Neural progenitor cell (in vitro differentiated cells): ENCODE data around the gene TOMM40. TPM values are rescaled to one million over a fixed set of nuclear protein-coding genes. Genes with fewer than 3 reads are reported as not detected.
"Not testable (repeated sequence)": the region's sequence is repeated elsewhere in the genome, so short reads cannot be mapped to it uniquely, and the experiment has no call there.

Experiments used
- DNase-seq: peaks from one replicate; pipeline ENCODE4 v3.0.0-alpha.2; 2016; ENCODE audit warnings: low spot score
- H2AFZ ChIP-seq: fragments of 200-600 bp; sonication (generic); replicated peaks from 2 replicates; pipeline ENCODE4 v1.6.1; 2016; ENCODE audit warnings: antibody characterized with exemption
- H3F3A ChIP-seq: fragments of 200-600 bp; sonication (generic); 2 replicates; pipeline ENCODE4 v1.6.1; 2016; ENCODE audit warnings: antibody characterized with exemption, low read depth
- H3K27ac ChIP-seq: fragments of 200-600 bp; sonication (generic); 2 replicates; pipeline ENCODE4 v1.5.1; 2016; ENCODE audit warnings: mild to moderate bottlenecking
- H3K27me3 ChIP-seq: fragments of 200-600 bp; sonication (generic); 2 replicates; pipeline ENCODE4 v1.6.1; 2016; ENCODE audit warnings: mild to moderate bottlenecking, moderate library complexity
- H3K36me3 ChIP-seq: fragments of 200-600 bp; sonication (generic); 2 replicates; pipeline ENCODE4 v1.5.1; 2016
- H3K4me1 ChIP-seq: fragments of 200-600 bp; sonication (generic); 2 replicates; pipeline ENCODE4 v1.6.1; 2016; ENCODE audit warnings: mixed run types
- H3K4me2 ChIP-seq: fragments of 200-600 bp; sonication (generic); 2 replicates; pipeline ENCODE4 v1.6.1; 2016
- H3K4me3 ChIP-seq: fragments of 200-600 bp; sonication (generic); 2 replicates; pipeline ENCODE4 v1.5.1; 2016
- H3K79me2 ChIP-seq: fragments of 200-600 bp; sonication (generic); 2 replicates; pipeline ENCODE4 v1.6.1; 2016; ENCODE audit warnings: low read depth
- H3K9ac ChIP-seq: fragments of 200-600 bp; sonication (generic); 2 replicates; pipeline ENCODE4 v1.6.1; 2016
- H3K9me3 ChIP-seq: fragments of 200-600 bp; sonication (generic); 2 replicates; pipeline ENCODE4 v1.5.1; 2016; ENCODE audit warnings: low read depth
- H4K20me1 ChIP-seq: fragments of 200-600 bp; sonication (generic); 2 replicates; pipeline ENCODE4 v1.6.1; 2016; ENCODE audit warnings: low read depth
- H3K27ac Mint-ChIP-seq: 3 replicates; pipeline ENCODE4 v1.8.0; 2021; ENCODE audit warnings: mixed read lengths
- H3K27me3 Mint-ChIP-seq: 2 replicates; pipeline ENCODE4 v1.8.0; 2022; ENCODE audit warnings: low read depth, mild to moderate bottlenecking, inconsistent platforms, moderate library complexity, mixed read lengths; ENCODE audit not compliant: insufficient read depth
- H3K36me3 Mint-ChIP-seq: 3 replicates; pipeline ENCODE4 v1.8.0; 2021; ENCODE audit warnings: mixed read lengths
- H3K4me1 Mint-ChIP-seq: 3 replicates; pipeline ENCODE4 v1.8.0; 2021; ENCODE audit warnings: mixed read lengths
- H3K4me3 Mint-ChIP-seq: 3 replicates; pipeline ENCODE4 v1.8.0; 2021; ENCODE audit warnings: mild to moderate bottlenecking, moderate library complexity, mixed read lengths
- H3K9me3 Mint-ChIP-seq: 3 replicates; pipeline ENCODE4 v1.8.0; 2020; ENCODE audit warnings: mixed read lengths
- EZH2 ChIP-seq: fragments of 200-600 bp; sonication (generic); IDR thresholded peaks from 2 replicates; pipeline ENCODE4 v1.6.1; 2017; ENCODE audit warnings: antibody characterized with exemption, mild to moderate bottlenecking, moderate library complexity
- EZH2phosphoT487 ChIP-seq: fragments of 200-600 bp; sonication (generic); IDR thresholded peaks from 2 replicates; pipeline ENCODE4 v1.6.1; 2017; ENCODE audit warnings: antibody characterized with exemption
- total RNA-seq: library from RNA; depleted of rRNA; stranded (reverse); fragments of >200 nt; gene quantifications from 2 replicates; pipeline ENCODE4 v1.2.3, GENCODE V29; 2015; ENCODE audit warnings: low replicate concordance
- TF ChIP-seq, protein P1 (sequence below): fragments of 200-600 bp; sonication (generic); IDR thresholded peaks from 2 replicates; pipeline ENCODE4 v1.5.1; 2017; ENCODE audit warnings: antibody characterized with exemption, mild to moderate bottlenecking

Gene TOMM40
- total RNA-seq, 1 donor from 2014 or later, result 30.1 TPM

DNA sequence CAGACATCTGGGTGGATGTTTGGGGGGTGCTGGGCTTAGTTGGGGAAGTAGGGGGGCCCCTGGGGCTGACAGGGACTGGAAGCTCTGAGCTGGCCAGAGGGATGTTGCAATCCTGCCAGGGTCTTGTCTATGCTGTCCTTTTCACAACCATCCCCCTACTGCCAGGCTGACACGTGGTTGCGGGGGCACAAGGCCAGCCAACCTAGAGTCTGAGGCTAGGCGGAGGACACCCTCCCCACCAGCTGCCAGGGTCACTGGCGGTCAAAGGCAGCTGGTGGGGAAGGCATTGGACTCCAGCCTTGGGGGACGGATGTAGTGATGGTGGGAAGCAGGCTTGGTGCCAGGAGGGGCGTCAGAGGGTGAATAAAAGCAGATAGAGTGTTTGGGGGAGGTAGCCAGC lies 21.8 kb downstream of the TOMM40 start:
- Mint-ChIP-seq H3K27ac (no peak overlapping the region), H3K27me3 (peaks cover 3% of the 10 kb centered on the region)
- no peak overlapping the region for H3K4me3 ChIP-seq

DNA sequence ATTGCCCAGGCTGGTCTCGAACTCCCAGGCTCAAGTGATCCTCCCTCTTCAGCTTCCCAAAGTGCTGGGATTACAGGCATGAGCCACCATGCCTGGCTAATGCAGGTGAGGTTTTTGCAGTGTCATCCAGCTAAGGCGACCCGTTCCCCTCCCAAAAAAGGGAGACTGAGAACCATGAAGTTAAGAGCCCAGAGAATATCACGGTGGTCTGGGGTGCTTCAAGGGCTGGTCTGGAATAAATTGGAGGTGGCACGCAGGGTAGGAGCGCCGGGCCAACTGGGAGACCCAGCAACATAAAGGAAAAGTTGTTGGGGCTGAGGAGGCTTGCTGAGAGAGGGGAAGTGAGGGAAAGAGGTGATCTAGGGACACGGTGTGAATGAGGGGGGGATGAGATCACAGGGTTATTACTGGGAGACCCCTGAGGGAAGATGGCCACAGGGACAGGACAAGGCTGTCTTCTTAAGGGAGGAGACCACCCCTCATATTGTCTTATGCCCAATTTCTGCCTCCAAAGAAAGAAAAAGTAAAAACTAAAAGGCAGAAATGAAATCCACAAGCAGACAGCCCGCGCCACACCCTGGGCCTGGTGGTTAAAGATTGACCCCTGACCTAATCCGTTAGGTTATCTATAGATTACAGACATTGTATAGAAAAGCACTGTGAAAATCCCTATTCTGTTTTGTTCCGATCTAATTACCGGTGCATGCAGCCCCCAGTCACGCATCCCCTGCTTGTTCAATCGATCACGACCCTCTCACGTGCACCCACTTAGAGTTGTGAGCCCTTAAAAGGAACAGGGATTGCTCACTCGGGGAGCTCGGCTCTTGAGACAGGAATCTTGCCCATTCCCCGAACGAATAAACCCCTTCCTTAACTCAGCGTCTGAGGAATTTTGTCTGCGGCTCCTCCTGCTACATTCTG lies 22.7 kb downstream of the TOMM40 start:
- Histone ChIP-seq H3K4me2 (peak overlapping the region; percentile 78), H3K4me3 (peak overlapping the region; percentile 64)

More for the DNA sequence above, 21.8 kb downstream of the TOMM40 start:
- peaks cover 2% of the 10 kb centered on the region for H4K20me1 ChIP-seq
- H3K27me3 ChIP-seq, result no peaks in the 10 kb centered on the region
- TF ChIP-seq EZH2phosphoT487 (no peak), EZH2 (no peak)
- TF ChIP-seq, protein P1, sequence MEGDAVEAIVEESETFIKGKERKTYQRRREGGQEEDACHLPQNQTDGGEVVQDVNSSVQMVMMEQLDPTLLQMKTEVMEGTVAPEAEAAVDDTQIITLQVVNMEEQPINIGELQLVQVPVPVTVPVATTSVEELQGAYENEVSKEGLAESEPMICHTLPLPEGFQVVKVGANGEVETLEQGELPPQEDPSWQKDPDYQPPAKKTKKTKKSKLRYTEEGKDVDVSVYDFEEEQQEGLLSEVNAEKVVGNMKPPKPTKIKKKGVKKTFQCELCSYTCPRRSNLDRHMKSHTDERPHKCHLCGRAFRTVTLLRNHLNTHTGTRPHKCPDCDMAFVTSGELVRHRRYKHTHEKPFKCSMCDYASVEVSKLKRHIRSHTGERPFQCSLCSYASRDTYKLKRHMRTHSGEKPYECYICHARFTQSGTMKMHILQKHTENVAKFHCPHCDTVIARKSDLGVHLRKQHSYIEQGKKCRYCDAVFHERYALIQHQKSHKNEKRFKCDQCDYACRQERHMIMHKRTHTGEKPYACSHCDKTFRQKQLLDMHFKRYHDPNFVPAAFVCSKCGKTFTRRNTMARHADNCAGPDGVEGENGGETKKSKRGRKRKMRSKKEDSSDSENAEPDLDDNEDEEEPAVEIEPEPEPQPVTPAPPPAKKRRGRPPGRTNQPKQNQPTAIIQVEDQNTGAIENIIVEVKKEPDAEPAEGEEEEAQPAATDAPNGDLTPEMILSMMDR, result no peak
- no peak overlapping the region for H3K9ac ChIP-seq
- DNase-seq, result no peak
- H3K36me3 ChIP-seq, result no peaks in the 10 kb centered on the region
- Mint-ChIP-seq H3K36me3 (peaks cover 2% of the 10 kb centered on the region), H3K4me1 (peaks cover 27% of the 10 kb centered on the region), H3K9me3 (no peaks in the 10 kb centered on the region), H3K4me3 (peak overlapping the region; percentile 46)
- peaks cover 9% of the 10 kb centered on the region for H3K4me1 ChIP-seq
- H2AFZ ChIP-seq, result no peak overlapping the region
- H3K4me2 ChIP-seq, result no peak overlapping the region
- H3K79me2 ChIP-seq, result no peaks in the 10 kb centered on the region
- peaks cover 14% of the 10 kb centered on the region for H3F3A ChIP-seq
- no peaks in the 10 kb centered on the region for H3K9me3 ChIP-seq
- no peak overlapping the region for H3K27ac ChIP-seq

DNA sequence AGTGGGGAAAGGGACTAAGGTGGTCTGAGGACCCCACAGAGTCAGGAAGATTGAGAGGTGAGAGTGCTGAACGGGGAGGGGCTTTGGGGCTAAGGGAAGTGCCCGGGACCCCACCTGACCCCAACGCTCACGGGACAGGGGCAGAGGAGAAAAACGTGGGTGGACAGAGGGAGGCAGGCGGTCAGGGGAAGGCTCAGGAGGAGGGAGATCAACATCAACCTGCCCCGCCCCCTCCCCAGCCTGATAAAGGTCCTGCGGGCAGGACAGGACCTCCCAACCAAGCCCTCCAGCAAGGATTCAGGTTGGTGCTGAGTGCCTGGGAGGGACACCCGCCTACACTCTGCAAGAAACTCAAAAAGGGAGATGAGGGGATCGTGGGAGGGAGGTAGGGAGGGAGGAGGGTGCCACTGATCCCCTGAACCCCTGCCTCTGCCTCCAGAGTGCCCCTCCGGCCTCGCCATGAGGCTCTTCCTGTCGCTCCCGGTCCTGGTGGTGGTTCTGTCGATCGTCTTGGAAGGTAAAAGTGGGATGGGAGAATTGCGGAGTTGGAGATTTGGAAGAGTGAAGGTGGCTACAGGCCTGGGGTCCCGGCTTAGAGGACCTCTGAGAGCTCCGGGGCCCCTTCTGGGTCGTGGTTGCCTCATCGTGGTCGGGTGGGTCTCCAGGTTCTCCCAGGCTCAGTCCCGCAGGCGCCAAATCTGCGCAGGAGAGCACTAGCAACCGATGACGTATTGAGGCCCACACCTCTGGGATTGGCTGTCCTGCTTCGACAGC lies 23.6 kb downstream of the TOMM40 start, which contains the start of gene APOC1:
Gene APOC1 (plus strand): TSS at position 176 of the 774 bp plus-strand sequence. CDS start 284 bp downstream, at position 460.
- Histone ChIP-seq H2AFZ (peak within 1 kb of the TSS; percentile 86), H3F3A (peaks cover 14% of the 10 kb centered on the region), H3K4me3 (peak within 1 kb of the TSS; percentile 64), H3K4me2 (peak within 1 kb of the TSS; percentile 78)
- peak; percentile 94 for DNase-seq
- H3K36me3 Mint-ChIP-seq, H3K27me3 ChIP-seq, H3K36me3 ChIP-seq, H3K4me1 ChIP-seq, H3K27ac ChIP-seq, H3K9ac ChIP-seq, H4K20me1 ChIP-seq, H3K79me2 ChIP-seq, H3K9me3 Mint-ChIP-seq, H3K27me3 Mint-ChIP-seq, H3K9me3 ChIP-seq: not testable (repeated sequence)
- peak within 1 kb of the TSS; percentile 93 for H3K4me3 Mint-ChIP-seq
- H3K4me1 Mint-ChIP-seq, result peaks cover 27% of the 10 kb centered on the region
- peak within 1 kb of the TSS; percentile 98 for H3K27ac Mint-ChIP-seq

More for the DNA sequence above, 22.7 kb downstream of the TOMM40 start:
- H3K4me3 Mint-ChIP-seq, result peak overlapping the region; percentile 93
- peak overlapping the region; percentile 7 for H3K27ac Mint-ChIP-seq
- not testable (repeated sequence) for H3K9me3 ChIP-seq, H2AFZ ChIP-seq, H3K9me3 Mint-ChIP-seq, H3K27ac ChIP-seq, H4K20me1 ChIP-seq, H3K36me3 Mint-ChIP-seq, H3K27me3 Mint-ChIP-seq, H3K9ac ChIP-seq, H3K27me3 ChIP-seq, H3K36me3 ChIP-seq, H3K79me2 ChIP-seq, H3K4me1 ChIP-seq
- H3K4me1 Mint-ChIP-seq, result peaks cover 27% of the 10 kb centered on the region
- DNase-seq, result peak; percentile 14
- H3F3A ChIP-seq, result peaks cover 14% of the 10 kb centered on the region

DNA sequence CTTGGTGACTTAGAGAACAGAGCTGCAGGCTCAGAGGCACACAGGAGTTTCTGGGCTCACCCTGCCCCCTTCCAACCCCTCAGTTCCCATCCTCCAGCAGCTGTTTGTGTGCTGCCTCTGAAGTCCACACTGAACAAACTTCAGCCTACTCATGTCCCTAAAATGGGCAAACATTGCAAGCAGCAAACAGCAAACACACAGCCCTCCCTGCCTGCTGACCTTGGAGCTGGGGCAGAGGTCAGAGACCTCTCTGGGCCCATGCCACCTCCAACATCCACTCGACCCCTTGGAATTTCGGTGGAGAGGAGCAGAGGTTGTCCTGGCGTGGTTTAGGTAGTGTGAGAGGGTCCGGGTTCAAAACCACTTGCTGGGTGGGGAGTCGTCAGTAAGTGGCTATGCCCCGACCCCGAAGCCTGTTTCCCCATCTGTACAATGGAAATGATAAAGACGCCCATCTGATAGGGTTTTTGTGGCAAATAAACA lies 33.2 kb downstream of the TOMM40 start:
- H3K79me2 ChIP-seq, result no peaks in the 10 kb centered on the region
- no peak overlapping the region for H3K4me3 Mint-ChIP-seq
- no peaks in the 10 kb centered on the region for H4K20me1 ChIP-seq
- no peak for DNase-seq
- no peak overlapping the region for H3K27ac ChIP-seq
- H3K27me3 Mint-ChIP-seq, result peaks cover 10% of the 10 kb centered on the region
- H3K4me1 Mint-ChIP-seq, result peaks cover 9% of the 10 kb centered on the region
- H3K9me3 Mint-ChIP-seq, result no peaks in the 10 kb centered on the region
- no peaks in the 10 kb centered on the region for H3F3A ChIP-seq
- H3K36me3 Mint-ChIP-seq, result no peaks in the 10 kb centered on the region
- no peaks in the 10 kb centered on the region for H3K36me3 ChIP-seq
- H3K4me1 ChIP-seq, result no peaks in the 10 kb centered on the region
- H3K9me3 ChIP-seq, result no peaks in the 10 kb centered on the region
- no peaks in the 10 kb centered on the region for H3K27me3 ChIP-seq
- no peak overlapping the region for H2AFZ ChIP-seq
- no peak overlapping the region for H3K4me3 ChIP-seq
- no peak overlapping the region for H3K9ac ChIP-seq
- no peak overlapping the region for H3K4me2 ChIP-seq
- H3K27ac Mint-ChIP-seq, result no peak overlapping the region
- TF ChIP-seq EZH2 (no peak), EZH2phosphoT487 (no peak)
- TF ChIP-seq, protein P1, result no peak
